ENCODE results near the gene GNG3.
A peak's percentile ranks its signal among the peaks of the same experiment; 100 is the strongest.
"Not testable (repeated sequence)": the region's sequence is repeated elsewhere in the genome, so short reads cannot be mapped to it uniquely, and the experiment has no call there.

The GNG3 gene

DNA sequence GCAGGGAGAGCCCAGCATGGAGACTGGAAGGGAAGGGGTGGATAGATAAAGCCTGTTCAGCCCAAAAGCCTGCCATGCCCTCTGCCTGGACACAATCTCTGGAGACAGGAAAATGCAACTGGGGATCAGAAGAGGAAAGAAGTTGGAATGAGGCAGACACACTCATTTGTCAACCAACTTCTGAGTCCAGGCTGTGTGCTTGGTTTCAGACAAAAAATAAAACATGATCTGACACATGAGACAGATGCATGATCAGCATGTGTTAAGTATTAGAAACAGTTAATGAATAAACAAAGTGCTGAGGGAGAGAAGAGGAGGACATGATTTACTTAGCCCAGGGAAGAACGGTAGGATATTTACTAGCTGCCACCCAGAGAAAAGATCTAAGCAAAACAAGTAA lies 19.0 kb upstream of the GNG3 start:
- DNase-seq = no peak

DNA sequence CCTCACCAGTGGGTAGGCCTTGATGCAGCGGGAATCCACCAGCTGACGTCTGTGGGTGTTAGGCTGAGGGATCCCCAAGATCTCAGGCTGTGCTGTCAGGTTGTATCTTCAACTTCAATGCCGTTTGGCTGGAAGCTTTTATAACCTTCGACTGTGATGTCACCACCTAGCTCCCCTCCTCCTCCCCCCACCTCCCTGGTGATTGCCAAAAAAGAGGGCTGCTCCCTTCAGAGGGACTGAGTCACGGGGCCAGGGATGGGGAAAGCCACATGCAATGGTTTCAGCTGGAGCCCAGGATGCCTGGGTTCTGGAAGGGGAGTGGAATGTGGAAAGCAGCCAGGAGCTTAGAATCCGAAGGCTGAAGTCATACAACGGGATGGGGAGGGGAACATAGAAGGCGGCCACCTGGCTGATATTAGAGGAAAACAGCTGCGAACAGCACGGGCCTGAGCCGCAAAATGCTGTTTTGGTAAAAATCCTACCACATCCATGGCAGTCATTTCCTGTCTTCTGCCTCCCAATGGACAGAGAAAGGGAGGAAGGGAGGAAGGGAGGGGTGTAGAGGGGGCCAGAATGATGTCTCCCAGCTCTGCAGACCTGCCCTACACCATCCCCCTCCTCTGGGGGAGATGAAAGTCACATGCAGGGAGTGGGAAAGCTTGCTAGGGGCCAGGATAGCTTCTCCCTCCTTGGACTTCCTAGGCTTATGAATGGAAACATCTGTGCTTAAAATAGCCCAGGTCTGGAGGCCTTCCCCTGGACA lies 17.9 kb upstream of the GNG3 start, which contains the start of gene LRRN4CL:
Gene LRRN4CL, minus strand, starts transcription at position 110 of the 763 bp plus-strand sequence. CDS start 1,022 bp downstream, outside the sequence.
- no peak for DNase-seq

DNA sequence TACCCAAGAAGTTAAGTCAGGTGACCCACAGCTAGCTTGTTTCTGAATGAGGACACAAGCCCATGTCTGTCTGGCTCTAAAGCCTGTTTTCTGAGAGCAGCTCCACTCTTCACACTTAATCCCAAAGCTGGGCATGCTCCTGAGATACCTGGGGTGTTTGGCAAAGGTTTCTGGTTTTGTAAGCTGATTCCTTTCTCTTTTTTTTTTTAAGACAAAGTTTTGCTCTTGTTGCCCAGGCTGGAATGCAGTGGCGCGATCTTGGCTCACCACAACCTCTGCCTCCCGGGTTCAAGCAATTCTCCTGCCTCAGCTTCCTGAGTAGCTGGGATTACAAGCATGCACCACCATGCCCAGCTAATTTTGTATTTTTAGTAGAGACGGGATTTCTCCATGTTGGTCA lies 13.9 kb upstream of the GNG3 start:
- not testable (repeated sequence) for DNase-seq

DNA sequence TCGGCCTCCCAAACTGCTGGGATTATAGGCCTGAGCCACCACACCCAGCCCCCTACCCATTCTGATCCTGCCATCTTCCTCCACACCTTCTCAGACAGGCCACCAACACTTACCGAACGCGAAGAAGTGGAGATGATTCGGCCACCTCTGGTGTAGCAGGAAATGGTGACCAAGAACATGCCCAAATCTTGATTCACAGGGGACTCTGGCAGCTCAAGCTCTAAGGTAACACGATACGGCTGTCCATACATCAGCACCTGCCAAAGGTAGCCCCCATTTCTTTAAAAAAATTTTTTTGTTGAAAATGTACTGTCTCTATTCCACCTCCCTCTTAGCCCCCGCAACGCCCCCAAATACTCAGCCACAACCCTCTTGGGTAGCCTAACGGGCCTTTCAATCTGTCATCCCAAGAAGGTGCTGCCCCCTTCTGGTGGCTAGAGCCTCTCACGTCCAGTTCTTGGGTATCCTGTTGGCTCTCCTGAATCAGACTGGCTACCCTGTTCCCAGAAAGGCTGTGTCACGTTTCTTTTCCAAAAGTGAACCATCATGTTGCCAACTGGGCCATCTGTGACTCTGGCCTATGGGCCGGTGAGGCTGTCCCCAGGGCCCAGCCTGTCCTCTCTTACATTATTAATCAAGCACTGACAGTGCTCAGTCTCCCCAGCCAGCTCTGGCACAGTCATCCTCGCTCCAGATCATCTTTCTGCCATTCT lies 12.9 kb upstream of the GNG3 start:
- peak; percentile 77 for DNase-seq

DNA sequence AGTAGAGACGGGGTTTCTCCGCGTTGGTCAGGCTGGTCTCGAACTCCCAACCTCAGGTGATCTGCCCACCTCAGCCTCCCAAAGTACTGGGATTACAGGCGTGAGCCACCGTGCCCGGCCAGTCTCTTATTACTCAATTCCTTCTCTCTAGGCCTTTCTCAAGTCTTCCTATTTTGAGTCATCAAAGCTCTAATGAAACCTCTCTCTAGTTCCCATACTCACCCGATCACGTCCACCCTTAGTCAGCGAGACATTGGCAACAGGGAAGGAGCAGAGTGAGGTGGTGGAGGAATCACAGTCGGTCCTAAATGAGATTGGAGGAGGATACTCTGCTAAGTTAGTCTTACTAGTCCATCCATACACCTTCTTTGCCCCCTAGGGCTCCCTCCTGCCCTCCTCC lies 5.2 kb upstream of the GNG3 start:
- no peak for DNase-seq

DNA sequence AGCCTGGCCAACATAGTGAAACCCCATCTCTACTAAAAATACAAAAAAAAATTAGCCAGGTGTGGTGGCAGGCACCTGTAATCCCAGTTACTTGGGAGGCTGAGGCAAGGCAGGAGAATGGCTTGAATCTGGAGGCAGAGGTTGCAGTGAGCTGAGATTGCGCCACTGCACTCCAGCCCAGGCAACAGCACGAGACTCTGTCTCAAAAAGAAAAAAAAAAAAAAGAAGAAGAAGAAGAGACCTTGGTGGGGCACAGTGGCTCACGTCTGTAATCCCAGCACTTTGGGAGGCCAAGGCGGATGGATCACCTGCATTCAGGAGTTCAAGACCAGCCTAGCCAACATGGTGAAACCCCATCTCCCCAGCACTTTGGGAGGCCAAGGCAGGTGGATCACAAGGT lies 3.6 kb upstream of the GNG3 start:
- not testable (repeated sequence) for DNase-seq

DNA sequence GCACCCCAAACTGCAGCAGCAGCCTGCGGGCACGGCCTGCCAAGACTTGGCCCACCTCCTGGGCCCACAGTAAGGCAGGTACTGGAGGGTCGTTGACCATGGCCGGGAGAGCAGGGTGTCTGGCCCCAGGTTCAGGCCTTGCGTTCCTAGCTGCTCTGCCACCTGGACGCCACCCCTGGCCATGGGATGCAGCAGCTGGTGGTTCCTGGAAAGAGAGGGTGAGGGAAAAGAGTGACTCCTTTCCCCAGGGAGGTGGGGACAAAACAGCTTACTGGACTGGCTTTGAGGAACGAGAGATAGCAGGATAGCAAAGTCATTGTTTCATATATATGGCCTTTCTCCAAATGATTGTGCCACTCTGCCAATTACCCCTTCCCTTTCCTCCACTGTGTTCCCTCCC lies 2.1 kb upstream of the GNG3 start:
- DNase-seq = no peak

DNA sequence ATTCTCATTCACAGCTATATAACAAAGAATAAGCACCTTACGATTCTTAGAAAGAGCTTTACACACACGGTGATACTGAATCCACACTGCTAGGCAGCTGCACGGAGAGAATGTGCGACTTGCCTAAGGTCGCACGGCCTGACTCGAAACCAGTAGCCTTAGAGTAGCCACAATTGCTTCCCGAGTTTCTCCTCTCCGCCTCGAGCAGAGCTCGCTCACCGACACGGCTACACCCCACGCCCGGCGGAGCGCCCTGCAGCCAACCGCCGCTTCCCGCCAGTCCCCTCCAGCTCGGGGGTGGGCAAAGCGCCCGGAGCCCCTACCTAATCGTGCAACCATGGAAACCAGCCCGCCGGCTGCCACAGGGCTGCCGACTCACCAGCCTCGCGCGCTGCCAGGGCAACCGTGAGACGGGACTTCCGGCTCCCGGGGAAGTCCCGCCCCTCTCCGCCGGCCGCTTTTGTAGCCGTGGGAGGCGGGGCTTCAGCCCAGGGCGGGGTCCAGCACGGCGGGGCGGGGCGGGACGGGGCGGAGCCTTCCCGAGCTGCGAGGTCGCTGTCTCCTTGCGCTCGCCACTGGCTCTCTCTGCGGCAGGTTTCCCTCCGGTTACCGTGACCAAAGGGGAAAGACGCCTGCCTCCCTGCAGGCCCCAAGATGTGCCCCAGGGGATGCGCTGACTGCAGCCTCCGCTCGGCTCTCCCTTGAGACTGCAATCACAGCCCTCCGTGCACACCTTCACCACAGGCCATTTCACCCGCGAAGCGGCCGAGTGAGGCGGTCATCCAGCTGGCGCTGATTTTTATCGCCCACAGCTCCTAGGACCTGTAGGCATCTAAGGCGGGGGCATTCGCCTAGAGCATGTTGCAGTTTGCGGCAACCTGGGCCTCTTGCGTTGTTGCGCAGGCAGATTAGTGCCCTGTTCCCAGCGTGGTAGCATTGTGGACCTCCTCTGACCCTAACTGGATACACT lies 1.3 kb upstream of the GNG3 start:
- DNase-seq = peak; percentile 92

DNA sequence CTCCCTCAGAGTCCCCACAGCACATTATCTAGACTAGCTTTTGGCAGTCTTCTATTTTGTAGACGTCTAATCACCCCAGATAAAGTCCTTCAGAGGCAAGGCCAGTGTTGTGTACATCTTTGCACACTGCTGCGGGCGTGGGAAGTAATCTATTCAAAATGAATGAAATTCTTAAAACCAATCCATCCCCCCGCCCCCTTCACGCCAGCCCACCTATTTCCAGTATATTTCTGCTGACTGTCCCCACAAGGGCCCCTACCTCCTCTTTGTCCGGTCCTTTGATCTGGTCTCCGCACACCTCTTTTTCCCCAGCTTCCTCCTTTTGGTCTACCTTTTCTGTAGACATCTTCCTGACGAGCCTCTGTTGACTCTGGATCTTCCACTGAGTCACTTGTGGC lies 627 bp upstream of the GNG3 start:
- no peak for DNase-seq

DNA sequence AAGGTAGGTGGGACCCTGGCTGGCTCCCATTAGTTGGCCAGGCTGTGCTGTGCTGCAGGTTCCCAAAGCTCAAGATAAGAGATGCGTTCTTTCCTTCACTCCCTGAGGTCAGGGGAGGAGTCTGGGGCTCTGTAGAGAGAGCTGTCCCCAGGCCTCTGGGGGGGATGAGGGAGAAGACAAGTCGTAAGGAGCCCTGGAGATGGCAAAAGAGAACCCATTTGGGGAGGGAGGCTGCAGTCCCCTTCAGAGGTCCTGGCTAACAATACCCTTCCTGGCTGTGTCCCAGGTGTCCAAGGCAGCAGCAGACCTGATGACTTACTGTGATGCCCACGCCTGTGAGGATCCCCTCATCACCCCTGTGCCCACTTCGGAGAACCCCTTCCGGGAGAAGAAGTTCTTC lies 916 bp downstream of the GNG3 start:
- DNase-seq = no peak

DNA sequence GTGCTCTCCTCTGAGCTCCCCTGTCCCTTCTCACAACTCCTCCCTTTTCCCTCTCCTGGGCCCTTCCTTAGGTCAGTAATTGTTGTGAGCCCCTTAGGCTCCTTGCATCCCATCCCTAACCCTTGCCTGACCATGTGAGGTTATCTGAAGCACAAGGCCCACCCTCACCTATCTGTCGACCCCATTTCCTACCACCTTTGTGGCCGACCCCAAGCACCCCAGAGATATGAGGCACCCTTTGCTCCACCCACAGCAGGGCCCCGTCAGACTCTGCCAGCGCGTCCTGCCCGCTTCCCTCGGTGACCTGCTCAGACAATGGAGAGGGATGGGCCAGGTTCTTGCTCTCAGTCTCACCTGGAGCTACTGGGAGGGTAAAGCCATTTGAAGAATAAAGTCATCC lies 1.3 kb downstream of the GNG3 start:
- peak; percentile 46 for DNase-seq

DNA sequence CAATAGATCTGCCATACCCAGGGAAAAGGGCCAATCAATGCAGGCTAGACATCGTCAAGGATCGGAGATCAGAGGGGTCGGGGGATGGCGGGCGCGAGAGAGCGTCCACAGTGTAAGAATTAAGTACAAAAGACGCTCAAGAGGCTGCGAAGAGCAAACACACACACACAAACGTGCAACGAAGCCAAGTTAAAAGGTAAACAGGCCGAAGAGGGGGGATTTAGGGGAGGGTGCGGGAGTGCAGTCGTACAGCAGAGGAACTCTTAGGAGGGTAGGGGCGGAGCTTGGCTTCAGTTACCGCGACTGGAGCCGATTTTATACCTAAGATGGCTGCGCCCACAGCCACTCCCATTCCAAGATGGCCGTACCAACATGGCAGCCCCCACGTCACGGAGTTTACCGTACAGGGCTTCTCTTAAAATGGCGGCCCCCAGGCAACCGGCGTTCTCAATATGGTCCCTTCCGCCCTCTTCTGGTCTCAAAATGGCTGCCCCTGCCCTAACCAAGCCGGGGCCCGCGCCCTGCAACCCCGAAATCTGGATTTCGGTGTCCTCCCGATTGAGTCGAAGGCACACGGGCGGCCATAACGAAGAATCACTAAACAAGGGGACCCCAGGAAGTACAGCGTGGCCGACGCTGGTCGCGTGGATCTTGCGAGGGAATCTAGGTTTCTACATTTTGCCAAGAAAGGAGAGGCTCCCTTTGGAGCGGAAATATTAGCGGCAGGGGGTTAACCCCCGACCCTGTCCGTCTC lies 1.9 kb downstream of the GNG3 start:
- peak; percentile 96 for DNase-seq

DNA sequence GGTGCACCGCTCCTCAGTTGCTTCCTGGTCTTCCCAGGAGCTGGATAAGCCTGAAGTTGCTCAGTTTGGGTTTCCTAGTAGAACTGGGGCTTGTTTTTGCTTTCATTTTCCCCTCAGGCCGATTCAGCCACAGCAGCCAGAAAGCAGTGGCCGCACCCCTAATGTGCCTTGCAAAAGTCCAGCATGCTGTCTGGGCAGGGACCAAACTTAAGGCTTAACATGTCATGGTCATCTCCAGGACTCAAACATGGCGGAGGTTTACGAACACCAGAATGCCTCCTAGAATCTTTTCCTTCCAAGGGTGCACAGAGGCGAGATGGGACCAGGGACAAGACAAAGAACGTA lies 2.5 kb downstream of the GNG3 start:
- peak; percentile 24 for DNase-seq

DNA sequence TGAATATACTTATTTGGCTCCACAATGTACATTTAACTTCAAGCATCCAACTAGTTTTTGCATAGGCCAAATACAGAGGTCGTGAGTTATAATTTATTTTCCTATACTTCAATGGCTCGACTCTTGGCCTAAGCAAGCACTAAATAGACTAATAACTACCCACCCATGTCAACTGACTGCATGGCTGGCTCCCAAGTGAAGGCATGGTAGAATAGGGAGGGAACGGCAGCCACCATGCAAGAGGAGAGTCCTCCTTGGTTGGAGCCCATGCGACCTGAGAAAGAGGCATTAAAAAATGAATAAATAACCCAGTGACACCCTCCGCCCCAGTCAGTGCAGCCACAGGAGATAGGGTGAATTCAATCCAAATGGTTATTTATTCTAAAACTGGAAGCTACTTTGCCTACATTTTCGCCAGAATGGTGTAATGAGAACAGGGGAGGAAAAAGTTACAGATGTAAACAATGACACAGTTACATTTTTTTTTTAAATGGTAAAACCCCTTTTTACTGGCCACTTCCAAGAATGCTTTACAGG lies 4.9 kb downstream of the GNG3 start:
- no peak for DNase-seq

DNA sequence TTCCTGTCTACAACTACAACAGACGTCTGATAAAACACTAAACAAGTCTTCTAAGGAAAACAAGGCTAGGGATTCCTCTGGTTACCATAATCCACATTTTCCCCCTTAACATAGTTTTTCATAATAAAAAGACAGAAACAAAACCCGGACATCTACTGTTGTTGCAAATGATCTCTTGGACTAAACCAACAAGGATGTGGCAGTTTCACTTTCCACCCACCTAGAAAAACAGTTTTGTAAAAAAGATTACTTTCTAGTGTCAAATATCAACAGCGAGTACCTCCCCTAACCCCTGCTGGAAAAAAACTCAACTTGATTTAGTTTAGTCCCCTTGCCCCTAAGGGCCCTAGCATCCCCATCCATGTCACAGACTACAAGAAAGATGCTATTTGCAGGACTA lies 5.4 kb downstream of the GNG3 start:
- DNase-seq = no peak

DNA sequence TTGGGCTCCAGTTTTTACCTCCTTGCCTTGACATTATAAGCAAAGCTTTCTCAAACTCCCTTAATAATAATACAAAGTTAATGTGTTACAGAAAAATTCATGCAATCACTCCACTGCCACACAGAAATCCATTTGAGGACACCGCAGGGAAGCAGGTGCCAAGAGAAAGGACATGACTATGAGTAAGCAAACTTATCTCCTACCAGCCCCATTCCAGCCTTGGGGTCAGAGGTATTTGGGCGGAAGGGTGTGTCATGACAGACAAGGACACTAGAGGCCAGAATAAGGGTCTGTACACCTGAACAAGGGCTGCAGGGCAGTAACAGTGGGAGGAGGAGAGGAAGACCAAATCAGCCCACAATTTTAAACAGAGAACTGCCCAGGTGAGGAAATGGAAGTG lies 5.9 kb downstream of the GNG3 start:
- no peak for DNase-seq

DNA sequence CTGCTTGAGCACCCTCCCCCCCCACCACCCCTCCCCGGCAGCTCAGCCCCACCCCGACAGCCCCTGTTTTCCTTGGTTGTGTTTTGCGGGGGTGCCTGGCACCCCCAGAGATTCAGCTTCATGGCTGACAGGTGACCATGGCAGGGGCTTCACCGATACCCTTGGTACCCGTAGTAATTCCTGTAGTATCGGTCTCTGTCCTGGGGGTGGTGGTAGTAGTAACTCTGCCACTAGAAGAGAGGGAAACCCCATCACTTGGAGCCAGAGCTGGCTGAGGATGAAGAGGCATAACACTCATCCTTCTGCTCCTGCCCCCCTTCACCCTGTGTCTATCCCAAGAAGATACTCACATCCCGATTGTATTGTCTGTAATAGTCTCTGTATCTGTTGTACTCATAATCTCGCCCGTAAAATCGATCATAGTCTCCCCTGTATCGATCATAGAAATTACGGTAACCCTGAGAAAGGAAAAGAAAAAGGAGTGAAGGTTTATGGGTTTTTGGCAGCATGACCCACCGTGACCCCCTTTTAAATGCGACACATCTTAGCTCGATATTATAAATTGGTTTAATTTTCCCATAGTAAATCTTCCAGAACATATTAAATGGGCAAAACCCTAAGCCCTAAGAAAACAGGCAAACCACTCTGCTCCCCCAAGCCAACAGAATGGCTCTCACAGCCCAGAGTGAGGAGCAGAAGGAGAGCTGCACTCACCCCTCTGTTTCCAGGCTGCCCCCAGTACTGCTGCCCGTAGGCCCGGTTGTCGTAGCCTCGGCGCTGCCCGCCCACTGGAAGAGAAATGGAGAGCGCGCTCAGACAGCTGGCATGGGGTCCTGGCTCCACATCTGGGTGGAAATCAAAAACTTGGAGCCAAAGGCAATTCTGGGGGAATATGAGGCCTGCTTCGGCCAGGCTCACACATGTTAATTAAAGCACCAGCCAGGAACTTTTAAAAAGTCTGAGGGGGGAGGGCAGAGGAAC lies 8.0 kb downstream of the GNG3 start:
- DNase-seq = no peak

DNA sequence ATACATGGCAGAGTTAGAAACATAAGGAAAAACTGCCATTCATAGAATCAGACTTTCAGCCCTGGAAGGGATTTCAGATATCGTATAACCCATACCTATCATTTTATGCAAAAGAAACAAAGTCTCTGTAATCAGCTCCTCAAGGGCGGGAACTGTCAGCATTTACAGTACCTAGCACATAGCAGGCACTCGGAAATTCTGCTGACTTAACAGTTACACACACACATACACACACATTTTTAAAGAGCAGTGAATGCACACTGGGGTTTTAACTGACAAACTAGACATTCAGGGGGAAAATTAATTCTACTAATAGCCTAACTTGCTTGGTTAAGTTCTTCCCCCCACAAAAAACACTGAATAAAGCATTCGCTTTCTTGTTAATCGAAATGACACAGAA lies 8.7 kb downstream of the GNG3 start:
- DNase-seq = no peak

DNA sequence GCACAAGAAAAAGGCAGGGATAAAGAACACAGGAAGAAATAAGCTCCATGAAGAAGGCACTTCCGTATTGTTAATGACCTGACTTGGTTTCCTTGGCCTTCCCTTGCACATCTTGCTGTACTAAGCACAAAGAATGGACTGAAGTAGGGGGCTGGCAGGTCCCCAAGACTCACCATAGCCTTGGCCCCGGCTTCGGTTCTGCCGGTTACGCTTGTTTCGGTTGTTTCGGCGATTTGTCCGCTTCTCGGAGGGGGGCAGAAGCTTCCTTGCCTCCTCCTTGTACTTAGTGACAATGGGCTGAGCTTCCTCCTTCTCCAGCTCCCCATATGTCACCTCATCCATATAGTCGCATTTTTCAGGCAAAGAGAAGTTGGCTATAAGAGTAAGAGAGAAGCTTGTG lies 9.3 kb downstream of the GNG3 start:
- no peak for DNase-seq

DNA sequence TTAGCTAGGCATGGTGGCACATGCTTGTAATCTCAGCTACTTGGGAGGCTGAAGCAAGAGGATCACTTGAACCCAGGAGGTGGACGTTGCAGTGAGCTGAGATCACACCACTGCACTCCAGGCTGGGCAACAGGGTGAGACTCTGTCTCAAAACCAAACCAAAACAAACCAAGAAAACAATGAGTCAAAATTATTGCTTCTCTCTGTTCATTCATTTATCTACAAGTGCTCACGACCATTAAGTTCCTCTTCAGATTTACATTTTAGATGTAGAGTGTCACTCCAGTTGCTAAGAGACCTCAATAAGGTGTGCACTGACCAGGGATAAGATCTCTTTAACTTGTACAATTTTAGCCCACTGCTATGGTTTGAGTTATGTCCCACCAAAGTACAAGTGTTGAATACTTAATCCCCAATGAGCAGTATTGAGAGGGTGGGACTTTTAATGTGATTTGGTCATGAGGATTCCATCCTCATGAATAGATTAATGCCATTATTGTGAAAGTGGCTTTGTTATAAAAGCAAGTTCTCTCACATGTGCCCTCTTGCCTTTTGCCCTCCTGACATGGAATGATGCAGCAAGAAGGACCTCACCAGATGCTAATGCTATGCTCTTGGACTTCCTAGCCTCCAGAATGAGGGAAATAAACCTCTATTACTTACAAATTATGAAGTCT lies 12.0 kb downstream of the GNG3 start:
- no peak for DNase-seq

DNA sequence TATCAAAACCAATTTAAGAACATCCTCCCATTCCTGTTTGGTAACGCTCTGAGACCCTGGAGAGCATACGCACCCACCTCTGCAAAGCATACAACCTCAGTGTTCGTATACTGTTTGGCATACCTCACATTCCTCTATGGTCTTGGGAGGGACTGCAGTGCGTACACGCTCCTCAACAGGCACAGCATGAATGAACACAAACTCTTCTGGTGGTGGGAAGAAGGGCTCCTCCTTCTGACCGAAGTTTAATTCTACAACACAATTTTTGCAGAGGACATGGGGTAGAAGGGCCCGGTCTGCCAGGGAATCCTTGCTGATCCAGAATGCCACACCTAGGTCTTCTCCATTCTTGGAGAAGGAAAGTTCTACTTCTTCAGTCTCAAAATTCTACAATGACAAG lies 14.5 kb downstream of the GNG3 start:
- no peak for DNase-seq

Data from activated naive CD4-positive, alpha-beta T cell treated with anti-CD3 and anti-CD28 coated beads, Interleukin-2, amount 50 U/mL, for 16 hours (primary cell).